NCI-H2107 treated with DMSO at 0.1 percent for 48 hours (cell line): ENCODE data around the gene WNK2.
"Not testable (repeated sequence)": the region's sequence is repeated elsewhere in the genome, so short reads cannot be mapped to it uniquely, and the experiment has no call there.

Experiments used
- DNase-seq: peaks from one replicate; lab custom pipeline; 2025; ENCODE audit not compliant: unreplicated experiment; lab: John Stamatoyannopoulos, UW

The WNK2 gene

DNA sequence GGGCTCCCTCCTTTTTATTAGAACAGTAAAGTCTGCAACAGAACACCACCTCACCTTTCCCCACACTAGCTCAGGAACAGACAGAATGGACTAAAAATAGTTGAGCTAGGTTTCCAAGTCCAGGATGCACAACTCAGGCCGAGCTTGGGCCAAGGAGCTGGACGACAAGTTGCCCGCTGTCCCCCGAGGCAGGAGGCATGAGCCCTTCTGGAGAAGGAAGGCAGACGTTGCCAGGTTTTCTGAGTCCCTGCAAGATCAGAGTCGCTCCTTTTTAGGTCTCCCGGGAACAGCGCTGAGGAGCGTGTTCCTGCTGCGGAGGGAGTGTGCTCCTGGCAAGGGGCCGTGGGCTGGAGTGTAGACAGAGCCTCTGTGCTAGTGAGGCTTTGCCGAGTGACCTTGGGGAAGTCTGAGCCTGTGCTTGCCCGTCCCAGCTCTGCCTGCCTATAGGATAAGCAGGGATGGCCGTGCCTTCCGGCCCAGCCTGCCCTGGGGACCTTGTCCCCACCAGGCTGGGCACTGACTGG lies 121.6 kb downstream of the WNK2 start:
- DNase-seq, result peak; percentile 48

DNA sequence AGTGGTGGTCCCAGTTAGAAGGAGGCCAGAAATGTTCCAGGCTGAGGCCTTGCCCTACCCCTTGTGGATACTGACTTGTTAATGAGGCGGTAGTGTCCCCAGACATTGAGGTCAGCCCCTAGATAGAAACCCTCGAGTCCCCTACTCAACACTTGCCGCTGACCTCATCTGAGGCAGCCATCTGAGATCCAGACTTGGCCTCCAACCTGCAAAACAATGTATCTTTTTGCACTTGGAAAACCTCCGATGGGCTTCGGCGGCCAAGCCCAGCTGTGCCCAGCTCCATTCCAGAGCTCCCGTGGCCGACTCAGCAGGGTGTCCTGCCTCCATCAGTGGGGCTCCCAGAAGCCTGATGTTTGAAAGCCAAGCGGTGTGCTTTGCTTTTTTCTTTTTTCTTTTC lies 122.1 kb downstream of the WNK2 start:
- DNase-seq, result no peak

DNA sequence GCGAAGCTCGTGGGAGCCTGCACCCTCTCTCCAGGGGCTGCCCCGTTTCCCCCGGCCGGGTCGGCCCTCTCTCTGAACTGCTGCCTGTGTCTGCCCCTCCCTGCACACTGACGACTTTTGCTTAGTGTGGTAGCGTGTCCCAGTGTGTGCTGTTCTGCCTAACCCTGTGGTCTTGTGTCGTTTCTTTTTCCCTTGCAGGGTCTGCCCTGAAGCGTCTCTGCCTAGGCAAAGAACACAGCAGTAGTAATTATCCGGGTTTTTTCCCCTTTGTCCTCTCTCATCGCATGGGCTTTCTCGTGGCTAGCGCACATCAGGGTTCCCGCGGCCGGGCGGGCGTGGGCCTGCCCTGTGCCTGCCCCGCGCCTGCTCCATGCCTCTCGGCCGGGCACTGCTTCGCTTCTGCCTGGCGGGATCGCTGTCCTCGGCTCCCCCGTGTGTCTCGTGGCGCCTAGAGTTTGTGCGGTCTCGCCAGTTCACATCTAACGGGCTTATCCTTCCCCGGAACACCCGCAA lies 122.7 kb downstream of the WNK2 start:
- no peak for DNase-seq

- DNase-seq, result no peak
These were observed 123.7 kb downstream of the WNK2 start for GRCh38 chr9:93307468-93308157.

DNA sequence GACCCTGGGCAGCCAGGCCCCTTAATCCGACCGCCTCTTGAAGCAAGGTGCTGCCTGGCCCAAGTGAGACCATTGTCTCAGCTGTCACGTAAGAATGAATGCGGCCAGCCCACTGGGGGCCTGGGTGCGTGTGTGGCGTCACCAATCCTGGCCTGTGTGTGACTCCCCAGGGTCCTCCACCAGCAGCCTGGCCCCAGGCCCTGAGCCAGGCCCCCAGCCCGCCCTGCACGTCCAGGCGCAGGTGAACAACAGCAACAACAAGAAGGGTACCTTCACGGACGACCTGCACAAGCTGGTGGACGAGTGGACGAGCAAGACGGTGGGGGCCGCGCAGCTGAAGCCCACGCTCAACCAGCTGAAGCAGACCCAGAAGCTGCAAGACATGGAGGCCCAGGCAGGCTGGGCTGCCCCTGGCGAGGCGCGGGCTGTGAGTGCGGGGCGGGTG lies 124.2 kb downstream of the WNK2 start:
- DNase-seq, result no peak

DNA sequence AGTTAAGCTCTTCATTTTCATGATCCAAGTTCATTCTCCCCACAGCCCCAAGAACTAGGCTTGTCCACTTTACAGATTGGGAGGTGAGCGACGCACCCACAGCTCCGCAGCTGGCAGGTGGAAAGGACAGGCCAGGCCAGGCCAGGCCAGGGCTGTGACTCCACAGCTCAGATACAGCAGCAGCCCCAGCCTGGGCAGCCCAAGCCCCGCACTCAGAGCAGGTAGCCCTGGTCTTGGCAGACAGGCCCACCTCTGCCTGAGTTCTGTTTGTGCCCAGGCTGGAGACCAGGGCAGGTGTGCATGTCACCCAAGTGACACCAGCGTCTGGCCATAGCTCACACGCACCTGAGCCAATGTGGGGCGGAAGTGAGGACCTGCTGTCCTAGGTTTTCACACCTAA lies 124.7 kb downstream of the WNK2 start:
- DNase-seq, result no peak

DNA sequence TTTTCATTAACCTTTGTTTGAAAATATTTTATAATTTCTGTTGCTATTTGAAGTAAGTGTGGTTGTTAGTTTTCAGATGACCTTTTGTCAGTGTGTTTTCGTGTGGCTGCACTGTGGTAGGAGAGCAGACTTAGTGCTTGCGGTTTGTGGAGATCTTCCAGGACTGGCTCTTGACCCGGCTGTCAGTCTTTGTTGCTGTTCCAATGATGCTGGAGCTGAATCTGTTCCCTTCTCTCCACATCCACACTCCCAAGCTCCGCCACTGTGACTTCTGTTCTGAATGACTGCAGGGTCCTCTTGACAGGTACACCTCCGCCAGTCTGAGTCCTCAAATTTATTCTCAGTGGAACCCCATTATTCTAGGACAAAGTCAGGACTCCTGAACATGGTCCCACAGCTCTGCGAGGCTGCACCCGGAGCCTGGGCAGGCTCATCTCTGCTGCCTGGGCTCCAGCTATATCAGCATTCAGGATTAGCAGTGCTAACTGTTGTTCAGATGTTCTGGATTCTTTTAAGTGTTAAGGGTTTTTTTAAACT lies 126.0 kb downstream of the WNK2 start:
- DNase-seq, result no peak

- no peak for DNase-seq
These were observed 131.2 kb downstream of the WNK2 start for GRCh38 chr9:93315118-93315517.

- no peak for DNase-seq
These were observed 132.0 kb downstream of the WNK2 start for GRCh38 chr9:93315960-93316359.

DNA sequence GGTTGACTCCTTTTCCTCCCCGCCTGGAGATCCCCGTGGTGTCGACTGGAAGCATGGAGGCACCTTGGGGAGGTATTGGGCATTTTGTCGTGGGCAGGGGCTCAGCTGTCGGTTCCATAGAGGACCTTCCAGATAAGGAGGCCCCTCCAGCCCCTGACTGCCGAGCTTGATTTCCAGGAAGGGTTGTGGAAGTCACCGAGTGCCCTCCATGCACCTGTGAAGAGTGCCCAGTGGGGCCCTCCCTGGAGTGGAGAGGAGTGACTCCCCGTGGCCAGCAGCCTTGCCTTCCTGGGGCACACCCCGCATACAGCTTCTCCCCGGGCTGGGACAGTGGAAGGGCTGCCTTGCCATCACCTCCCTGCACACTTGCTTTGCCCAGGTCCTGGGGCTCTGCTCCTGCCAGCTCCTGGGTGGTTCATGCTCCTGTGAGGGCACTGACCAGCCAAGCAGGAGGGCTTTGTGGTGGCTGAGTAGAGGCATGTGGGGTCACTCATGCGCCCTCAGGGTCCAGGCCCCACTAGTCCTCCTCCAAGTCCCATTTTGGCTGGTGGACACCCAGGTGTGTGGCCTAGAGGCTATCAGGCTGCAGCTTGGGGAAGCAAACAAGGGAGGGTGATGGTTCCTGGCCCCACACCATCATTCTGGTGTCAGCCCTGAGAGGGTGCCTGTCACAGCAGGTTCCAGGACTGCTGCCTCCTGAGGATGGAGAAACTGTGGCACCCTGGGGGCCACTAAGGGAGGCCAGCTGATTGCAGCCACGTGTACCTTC lies 133.0 kb downstream of the WNK2 start:
- DNase-seq, result no peak

GRCh38 chr9:93317495-93318094 lies 133.7 kb downstream of the WNK2 start:
- DNase-seq, result no peak

- no peak for DNase-seq
These were observed 134.5 kb downstream of the WNK2 start for GRCh38 chr9:93318480-93318879.

DNA sequence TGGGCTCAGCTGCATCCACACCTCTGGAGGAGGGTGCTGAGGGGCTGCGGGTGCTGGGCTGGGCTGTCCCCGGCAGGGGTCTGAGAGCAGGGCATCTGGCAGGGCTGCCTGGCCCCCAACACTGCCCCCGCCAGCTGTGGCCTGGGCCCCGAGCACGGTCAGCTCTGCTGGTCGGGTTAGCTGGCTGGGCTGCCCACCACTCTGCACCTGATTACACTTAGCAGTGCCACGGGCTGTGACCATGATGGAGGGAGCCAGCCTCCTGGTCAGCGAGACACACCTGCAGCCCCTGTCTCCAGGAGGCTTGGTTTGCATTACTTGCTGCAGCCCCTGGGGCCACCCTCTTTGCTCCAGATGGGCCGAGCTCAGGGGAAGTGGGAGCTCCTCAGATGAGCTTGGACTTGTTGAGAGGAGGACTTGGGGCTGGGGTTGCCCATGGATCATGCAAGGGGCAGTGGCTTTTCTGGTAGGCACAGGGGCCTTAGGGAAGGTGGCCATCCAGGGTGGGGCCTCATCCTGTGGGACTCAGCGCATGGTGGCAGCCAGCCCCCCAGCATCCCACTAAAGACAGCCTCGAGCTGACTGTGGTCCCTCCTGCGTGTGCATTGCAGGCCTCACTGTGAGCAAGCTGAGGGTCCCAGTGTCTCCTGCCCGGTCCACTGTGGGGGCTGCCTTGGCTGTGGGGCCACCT lies 135.5 kb downstream of the WNK2 start:
- no peak for DNase-seq

- DNase-seq, result no peak
These were observed 136.1 kb downstream of the WNK2 start for GRCh38 chr9:93319992-93320500.

DNA sequence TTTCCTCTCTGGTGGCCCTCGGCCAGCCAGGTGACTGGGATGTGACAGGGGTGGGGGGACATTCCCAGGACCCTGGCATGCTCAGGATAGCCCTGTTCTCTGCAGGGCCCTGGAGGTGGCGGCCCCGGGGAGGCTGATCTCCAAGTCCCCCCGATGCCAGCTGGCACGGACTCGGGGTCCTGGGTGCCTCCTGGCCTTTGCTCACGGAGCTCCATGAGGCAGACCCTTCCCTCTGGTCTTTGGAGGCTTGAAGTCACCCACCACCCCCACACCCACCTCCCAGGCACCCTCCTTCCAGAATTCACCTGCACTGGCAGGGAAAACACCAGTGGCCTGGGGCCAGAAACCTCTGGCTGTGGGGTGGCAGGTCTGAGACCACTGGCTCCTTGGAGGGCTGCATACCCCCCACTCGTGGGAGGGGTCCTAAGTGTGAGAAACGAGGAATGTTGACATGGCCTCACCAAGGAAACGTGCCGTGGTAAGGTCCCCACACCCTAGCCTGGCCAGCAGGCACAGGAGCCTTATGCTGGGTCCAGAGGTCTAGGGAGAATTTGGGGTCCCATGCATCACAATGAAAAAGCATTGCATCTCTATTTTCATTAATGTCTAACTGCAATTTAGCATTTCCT lies 136.8 kb downstream of the WNK2 start:
- no peak for DNase-seq

DNA sequence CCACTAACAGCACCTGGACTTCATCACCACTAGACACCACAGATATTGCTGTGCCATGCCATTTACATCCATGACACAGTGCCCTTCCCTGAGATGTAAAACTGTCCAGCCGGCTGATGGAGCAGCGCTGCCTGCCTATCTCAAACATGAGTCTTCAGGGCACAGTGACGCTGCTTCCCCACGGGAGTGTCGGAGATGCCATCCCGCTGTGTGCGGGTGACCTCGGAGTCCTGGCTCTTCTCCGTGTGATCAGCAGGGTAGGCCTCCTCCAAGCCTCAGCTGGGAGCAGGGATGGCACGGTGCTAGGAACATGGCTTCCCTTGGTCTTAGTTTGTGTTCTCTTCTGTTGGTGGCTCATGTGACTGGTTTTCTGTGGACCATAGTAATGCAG lies 137.3 kb downstream of the WNK2 start:
- DNase-seq, result no peak

GRCh38 chr9:93323446-93323954 lies 139.6 kb downstream of the WNK2 start:
- DNase-seq, result not testable (repeated sequence)

- DNase-seq, result no peak
These were observed 140.4 kb downstream of the WNK2 start for GRCh38 chr9:93324191-93324834.

GRCh38 chr9:93325307-93326035 lies 141.5 kb downstream of the WNK2 start:
- no peak for DNase-seq
